HG03565 (cell line): ENCODE measurements around the gene STX18.
"Not testable (repeated sequence)": the region's sequence is repeated elsewhere in the genome, so short reads cannot be mapped to it uniquely, and the experiment has no call there.

Experiments used
- ATAC-seq: cut with Tn5 transposase; IDR thresholded peaks from one replicate; pipeline ENCODE4 v1.9.1; 2021; ENCODE audit warnings: mild to moderate bottlenecking, moderate library complexity; ENCODE audit not compliant: unreplicated experiment

STX18 gene

DNA sequence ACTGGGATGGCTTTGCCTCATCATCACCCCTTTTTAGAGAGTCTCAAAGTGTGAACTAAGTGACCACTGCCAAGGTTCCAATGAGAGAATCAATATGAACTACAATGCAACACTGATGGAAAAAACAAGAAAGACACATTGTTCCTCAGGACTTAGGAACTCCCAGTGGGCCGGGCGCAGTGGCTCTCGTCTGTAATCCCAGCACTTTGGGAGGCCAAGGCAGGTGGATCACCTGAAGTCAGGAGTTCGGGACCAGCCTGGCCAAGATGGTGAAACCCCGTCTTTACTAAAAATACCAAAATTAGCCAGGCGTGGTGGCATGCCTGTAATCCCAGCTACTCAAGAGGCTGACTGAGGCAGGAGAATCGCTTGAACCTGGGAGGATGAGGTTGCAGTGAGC, 119.7 kb downstream of the STX18 start:
- not testable (repeated sequence) for ATAC-seq

GRCh38 chr4:4421356-4421755, 120.5 kb downstream of the STX18 start:
- ATAC-seq = no peak

- no peak for ATAC-seq
These were observed 121.4 kb downstream of the STX18 start for GRCh38 chr4:4420421-4420820.

GRCh38 chr4:4419896-4420295, 122.0 kb downstream of the STX18 start:
- no peak for ATAC-seq

- no peak for ATAC-seq
These were observed 123.0 kb downstream of the STX18 start for GRCh38 chr4:4418676-4419390.

DNA sequence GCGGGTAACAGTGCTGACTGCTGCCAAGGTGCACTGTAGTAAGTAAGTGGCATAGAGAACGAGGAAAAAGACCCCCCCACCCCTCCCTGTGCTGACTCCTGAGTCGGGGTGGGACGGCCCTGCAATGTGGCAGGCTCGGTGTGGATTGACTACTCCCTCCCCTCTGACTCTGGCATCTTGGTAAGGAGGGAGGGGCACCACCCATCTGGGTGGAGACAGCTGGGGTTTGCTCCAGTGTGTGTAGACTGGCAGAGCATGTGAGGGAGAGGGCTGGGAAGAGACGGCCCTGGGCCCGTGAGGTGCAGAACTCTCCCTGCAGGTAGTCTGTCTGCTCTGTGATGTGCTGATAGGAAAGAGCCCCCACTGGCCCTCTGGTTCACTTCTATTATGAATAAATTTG, 124.0 kb downstream of the STX18 start:
- no peak for ATAC-seq

GRCh38 chr4:4416981-4417380, 124.9 kb downstream of the STX18 start:
- ATAC-seq = no peak

GRCh38 chr4:4415806-4416805, 125.7 kb downstream of the STX18 start:
- ATAC-seq = no peak

GRCh38 chr4:4415107-4415805, 126.6 kb downstream of the STX18 start:
- ATAC-seq = no peak

DNA sequence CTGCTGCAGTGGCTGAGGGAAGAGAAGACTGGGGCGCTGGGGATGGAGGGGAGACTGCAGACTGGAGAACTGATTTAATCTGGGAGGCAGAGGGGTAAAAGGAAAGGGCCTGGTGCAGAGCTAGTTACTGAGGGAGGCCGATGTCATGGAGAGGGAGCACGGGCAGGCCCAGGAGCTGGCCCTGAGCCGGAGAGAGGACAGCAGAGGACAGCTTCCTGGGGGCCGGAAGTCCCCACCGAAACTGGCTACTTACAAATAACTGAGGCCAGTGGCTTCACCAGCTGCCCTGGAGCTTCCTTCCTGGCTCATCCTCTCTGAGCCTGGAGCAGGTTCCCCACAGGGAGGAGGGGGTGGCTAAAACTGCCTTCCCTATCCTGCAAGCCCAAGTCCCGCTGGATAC, 128.0 kb downstream of the STX18 start:
- no peak for ATAC-seq

DNA sequence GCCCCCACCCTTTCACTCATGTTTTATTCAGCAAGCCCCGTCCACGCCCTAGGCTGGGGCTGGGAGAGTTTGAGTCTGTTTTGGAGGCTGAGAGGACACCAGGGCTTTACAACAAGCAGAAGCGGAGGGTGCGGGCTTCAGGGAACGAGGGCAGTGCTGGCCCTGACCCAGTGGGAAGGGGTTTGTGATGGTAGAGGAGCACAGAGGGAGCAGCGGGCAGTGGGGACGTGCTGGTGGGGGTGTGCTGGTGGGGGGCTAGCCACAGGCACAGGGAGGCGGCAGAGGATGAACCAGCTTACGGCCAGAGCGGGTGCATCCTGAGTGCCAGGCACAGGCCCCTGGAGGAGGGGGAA, 128.5 kb downstream of the STX18 start:
- no peak for ATAC-seq

- ATAC-seq = no peak
These were observed 129.0 kb downstream of the STX18 start for GRCh38 chr4:4412641-4413372.

- ATAC-seq = no peak
These were observed 129.9 kb downstream of the STX18 start for GRCh38 chr4:4411906-4412305.

- no peak for ATAC-seq
These were observed 131.6 kb downstream of the STX18 start for GRCh38 chr4:4410271-4410670.

- ATAC-seq = no peak
These were observed 132.3 kb downstream of the STX18 start for GRCh38 chr4:4409416-4410115.

DNA sequence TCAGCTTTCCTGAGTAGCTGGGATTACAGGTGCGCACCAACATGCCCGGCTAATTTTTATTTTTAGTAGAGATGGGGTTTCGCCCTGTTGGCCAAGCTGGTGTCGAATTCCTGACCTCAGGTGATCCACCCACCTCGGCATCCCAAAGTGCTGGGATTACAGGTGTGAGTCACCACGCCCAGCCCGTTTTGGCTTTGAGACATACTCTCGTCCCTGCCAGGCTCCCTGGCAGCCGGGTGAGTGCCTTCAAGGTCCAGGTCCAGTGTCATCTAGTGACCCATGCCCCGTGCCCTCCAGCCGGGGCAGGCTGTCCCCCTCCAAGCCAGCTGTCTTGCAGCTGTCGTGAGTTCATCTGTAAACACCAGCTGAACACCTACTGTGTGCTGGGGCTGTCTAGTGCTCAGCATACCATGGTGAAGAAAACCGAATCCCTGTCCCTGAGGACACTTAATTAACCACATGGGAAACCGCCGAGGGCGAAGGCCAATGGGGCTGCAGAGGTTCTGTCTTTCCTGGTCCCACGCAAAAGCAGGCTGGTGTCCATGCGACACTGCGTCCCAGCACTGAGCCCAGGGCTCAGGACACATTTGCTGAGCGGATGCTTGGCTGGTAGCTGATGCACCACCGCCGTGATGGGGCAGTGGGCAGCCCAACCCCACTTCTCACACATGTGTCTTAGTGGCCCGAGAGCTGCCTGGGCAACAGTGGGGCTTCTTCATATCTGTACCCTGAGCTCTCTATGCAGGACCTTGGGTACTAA, 133.1 kb downstream of the STX18 start:
- no peak for ATAC-seq

DNA sequence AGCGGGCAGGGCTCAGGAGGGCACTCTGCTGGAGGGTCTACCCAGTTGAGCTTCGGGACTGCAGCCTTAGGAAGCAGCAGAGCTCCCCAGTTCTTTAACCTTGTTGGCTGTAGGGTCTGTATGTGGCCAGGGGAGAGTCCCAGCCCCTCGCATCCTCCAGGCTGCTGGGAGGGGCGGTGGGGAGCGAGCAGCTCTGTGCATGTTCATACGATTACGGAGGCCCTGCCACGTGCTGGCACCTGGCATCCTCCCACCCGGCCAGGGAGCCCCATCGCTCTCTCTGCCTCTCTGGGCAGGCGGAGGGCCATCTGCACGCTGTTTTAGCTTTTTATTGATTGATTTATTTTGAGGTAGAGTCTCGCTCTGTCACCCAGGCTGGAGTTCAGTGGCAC, 133.7 kb downstream of the STX18 start:
- ATAC-seq = no peak

- ATAC-seq = no peak
These were observed 134.3 kb downstream of the STX18 start for GRCh38 chr4:4407299-4408131.
